SJCRH30 (cell line): ENCODE results near the gene MT1G. TPM values are rescaled to one million over a fixed set of nuclear protein-coding genes. Genes with fewer than 3 reads are reported as not detected.
"Not testable (repeated sequence)": the region's sequence is repeated elsewhere in the genome, so short reads cannot be mapped to it uniquely, and the experiment has no call there.

ENCODE experiments used
- DNase-seq, 2 experiments: peaks; one replicate each; pipeline ENCODE4 v3.0.0-alpha.2; 2015 to 2020
- H3K27ac ChIP-seq: fragments of 250-450 bp; sonication (Bioruptor Pico); 2 replicates; pipeline ENCODE4 v1.5.1; 2020; ENCODE audit warnings: mild to moderate bottlenecking, moderate library complexity
- H3K27me3 ChIP-seq: fragments of 250-450 bp; sonication (Bioruptor Pico); 2 replicates; pipeline ENCODE4 v1.5.1; 2020; ENCODE audit warnings: mild to moderate bottlenecking, moderate library complexity
- H3K36me3 ChIP-seq: fragments of 250-450 bp; sonication (Bioruptor Pico); 2 replicates; pipeline ENCODE4 v1.5.1; 2020; ENCODE audit warnings: mild to moderate bottlenecking, moderate library complexity
- H3K4me1 ChIP-seq: fragments of 250-450 bp; sonication (Bioruptor Pico); 2 replicates; pipeline ENCODE4 v1.5.1; 2020; ENCODE audit warnings: mild to moderate bottlenecking, moderate library complexity
- H3K4me3 ChIP-seq: fragments of 250-450 bp; sonication (Bioruptor Pico); 2 replicates; pipeline ENCODE4 v1.5.1; 2020; ENCODE audit warnings: mild to moderate bottlenecking, moderate library complexity
- H3K9me3 ChIP-seq: fragments of 250-450 bp; sonication (Bioruptor Pico); replicated peaks from 2 replicates; pipeline ENCODE4 v1.5.1; 2020; ENCODE audit warnings: mild to moderate bottlenecking, moderate library complexity
- total RNA-seq: library from RNA; depleted of rRNA; stranded (reverse); fragments of >200 nt; shearing (Covaris generic); gene quantifications from 2 replicates; pipeline ENCODE4 v1.2.3, GENCODE V29; 2014; rRNA removed

MT1G gene
- total RNA-seq, 1 experiment from 2014 or later, result not detected

DNA sequence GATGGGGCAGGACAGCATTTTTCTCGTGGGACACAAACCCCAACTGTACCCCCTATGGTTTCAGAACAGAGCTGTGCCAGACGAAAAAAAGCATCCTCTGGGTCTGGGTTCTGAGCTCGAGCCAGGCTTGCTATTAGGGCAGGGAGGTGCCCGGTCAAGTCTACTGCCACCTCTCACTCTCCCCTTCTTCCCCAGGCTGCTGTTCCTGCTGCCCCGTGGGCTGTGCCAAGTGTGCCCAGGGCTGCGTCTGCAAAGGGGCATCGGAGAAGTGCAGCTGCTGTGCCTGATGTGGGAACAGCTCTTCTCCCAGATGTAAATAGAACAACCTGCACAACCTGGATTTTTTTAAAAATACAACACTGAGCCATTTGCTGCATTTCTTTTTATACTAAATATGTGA lies 41.2 kb downstream of the MT1G start:
- 0 out of 2 replicates have a peak, but pooled peaks cover 2% of the 10 kb centered on the region for H3K4me1 ChIP-seq
- no peaks in the 10 kb centered on the region for H3K36me3 ChIP-seq
- DNase-seq, result no peak
- no peak overlapping the region for H3K27ac ChIP-seq
- H3K9me3 ChIP-seq, result no peaks in the 10 kb centered on the region
- no peak overlapping the region for H3K4me3 ChIP-seq
- no peaks in the 10 kb centered on the region for H3K27me3 ChIP-seq

DNA sequence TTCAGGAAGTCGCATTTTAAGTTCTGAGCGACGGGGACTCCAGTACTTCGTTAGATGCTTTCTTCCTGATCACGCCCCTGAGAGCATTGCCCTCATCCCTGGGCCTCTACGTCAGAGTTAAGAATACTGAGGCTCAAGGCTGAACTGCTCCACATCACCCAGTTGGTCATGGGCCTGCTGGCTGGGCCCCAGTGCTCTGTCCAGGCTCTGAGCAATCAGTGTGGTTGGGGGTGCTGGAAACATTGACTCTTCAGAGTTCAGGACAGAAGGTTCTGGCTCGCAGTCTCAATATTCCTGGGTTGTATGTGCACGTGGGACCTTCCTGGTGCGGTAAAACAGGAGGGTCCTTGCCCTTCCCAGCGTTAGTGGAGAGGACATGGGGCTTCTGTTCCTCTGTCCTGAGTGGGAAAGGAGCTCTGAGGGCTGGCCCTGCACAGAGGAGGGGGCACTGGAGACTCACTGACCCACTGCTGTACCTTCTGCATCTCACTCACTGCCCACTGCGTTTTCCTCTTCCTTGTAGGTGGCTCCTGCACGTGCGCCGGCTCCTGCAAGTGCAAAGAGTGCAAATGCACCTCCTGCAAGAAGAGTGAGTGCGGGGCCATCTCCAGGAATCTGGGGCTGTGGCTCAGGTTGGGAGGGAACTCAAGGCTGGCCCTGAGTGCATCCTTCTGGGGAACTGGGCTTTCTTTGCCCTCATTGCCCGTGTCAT lies 41.8 kb downstream of the MT1G start:
- DNase-seq, result no peak
- Histone ChIP-seq H3K27ac (no peak overlapping the region), H3K9me3 (no peaks in the 10 kb centered on the region), H3K4me1 (0 out of 2 replicates have a peak, but pooled peaks cover 2% of the 10 kb centered on the region), H3K27me3 (no peaks in the 10 kb centered on the region), H3K36me3 (no peaks in the 10 kb centered on the region), H3K4me3 (no peak overlapping the region)

DNA sequence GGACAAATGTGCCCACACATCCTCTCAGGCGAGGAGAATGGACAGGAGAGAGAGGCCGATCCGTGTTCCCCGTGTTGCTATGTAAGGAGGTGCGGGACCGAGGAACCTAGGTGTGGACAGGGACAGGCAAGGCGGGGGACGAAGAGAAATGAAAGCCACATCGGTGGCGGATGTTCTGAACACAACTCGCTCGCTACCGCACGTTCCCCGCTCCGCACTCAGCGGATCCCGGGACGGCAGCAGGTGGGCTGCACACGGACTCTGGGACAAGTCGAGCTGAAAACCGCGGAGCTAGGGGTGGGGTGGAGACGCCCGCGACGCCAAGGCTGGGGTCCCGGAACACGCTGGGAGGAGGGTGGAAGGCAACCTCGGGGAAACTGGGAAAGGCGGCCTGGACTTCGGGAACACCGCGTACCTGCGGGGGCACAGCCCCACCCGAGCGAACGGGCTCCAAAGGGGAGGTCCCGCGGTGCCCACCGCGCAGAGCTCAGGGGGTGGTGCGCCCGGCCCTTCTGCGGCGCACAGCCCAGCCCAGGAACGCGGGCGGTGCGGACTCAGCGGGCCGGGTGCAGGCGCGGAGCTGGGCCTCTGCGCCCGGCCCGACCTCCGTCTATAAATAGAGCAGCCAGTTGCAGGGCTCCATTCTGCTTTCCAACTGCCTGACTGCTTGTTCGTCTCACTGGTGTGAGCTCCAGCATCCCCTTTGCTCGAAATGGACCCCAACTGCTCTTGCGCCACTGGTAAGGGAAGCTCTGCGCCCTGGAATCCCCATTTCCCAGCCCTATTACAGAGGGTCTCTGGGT lies 42.5 kb downstream of the MT1G start, which contains the start of gene MT1E:
Gene MT1E (plus strand): TSS at position 642 of the 803 bp plus-strand sequence. CDS start 71 bp downstream, at position 713.
- Histone ChIP-seq H3K27ac (no peak within 1 kb of the TSS), H3K9me3 (no peaks in the 10 kb centered on the region), H3K27me3 (no peaks in the 10 kb centered on the region), H3K4me1 (0 out of 2 replicates have a peak, but pooled peaks cover 2% of the 10 kb centered on the region), H3K36me3 (no peaks in the 10 kb centered on the region), H3K4me3 (no peak within 1 kb of the TSS)
- no peak for DNase-seq

- Histone ChIP-seq H3K27ac (no peak overlapping the region), H3K4me3 (no peak overlapping the region), H3K27me3 (peaks cover 11% of the 10 kb centered on the region), H3K9me3 (no peaks in the 10 kb centered on the region), H3K36me3 (no peaks in the 10 kb centered on the region), H3K4me1 (0 out of 2 replicates have a peak, but pooled peaks cover 2% of the 10 kb centered on the region)
- DNase-seq, result no peak
These were observed 44.2 kb downstream of the MT1G start for GRCh38 chr16:56623637-56624036.

- not testable (repeated sequence) for H3K36me3 ChIP-seq, H3K4me1 ChIP-seq, H3K27ac ChIP-seq, DNase-seq, H3K4me3 ChIP-seq, H3K9me3 ChIP-seq
- peaks cover 15% of the 10 kb centered on the region for H3K27me3 ChIP-seq
These were observed 44.7 kb downstream of the MT1G start for GRCh38 chr16:56623184-56623583.

- H3K4me3 ChIP-seq, H3K36me3 ChIP-seq, H3K4me1 ChIP-seq, H3K9me3 ChIP-seq, DNase-seq, H3K27ac ChIP-seq: not testable (repeated sequence)
- peaks cover 15% of the 10 kb centered on the region for H3K27me3 ChIP-seq
These were observed 46.0 kb downstream of the MT1G start for GRCh38 chr16:56621665-56622445.

- Histone ChIP-seq H3K36me3 (no peaks in the 10 kb centered on the region), H3K4me3 (no peak overlapping the region), H3K27ac (no peak overlapping the region), H3K9me3 (no peaks in the 10 kb centered on the region), H3K4me1 (no peaks in the 10 kb centered on the region), H3K27me3 (peaks cover 15% of the 10 kb centered on the region)
- DNase-seq, result no peak
These were observed 47.4 kb downstream of the MT1G start for GRCh38 chr16:56620339-56620897.

DNA sequence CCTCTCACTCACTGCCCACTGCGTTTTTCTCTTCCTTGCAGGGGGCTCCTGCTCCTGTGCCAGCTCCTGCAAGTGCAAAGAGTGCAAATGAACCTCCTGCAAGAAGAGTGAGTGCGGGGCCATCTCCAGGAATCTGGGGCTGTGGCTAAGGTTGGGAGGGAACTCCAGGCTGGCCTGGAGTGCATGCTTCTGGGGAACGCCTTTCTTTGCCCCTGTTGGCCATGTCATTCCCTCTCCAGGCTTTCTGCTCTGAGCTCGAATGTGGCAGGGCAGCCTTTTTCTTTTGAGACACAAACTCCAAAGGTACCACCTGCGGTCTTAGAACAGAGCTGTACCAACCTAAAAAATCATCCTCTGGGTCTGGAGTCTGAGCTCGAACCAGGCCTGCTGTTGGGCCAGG lies 49.7 kb downstream of the MT1G start:
- no peak for DNase-seq
- Histone ChIP-seq H3K9me3 (no peaks in the 10 kb centered on the region), H3K4me3 (no peak overlapping the region), H3K4me1 (no peaks in the 10 kb centered on the region), H3K27me3 (peaks cover 15% of the 10 kb centered on the region), H3K27ac (no peak overlapping the region), H3K36me3 (no peaks in the 10 kb centered on the region)

- Histone ChIP-seq H3K4me3 (no peak overlapping the region), H3K27ac (no peak overlapping the region), H3K27me3 (peaks cover 15% of the 10 kb centered on the region), H3K4me1 (no peaks in the 10 kb centered on the region), H3K9me3 (no peaks in the 10 kb centered on the region), H3K36me3 (no peaks in the 10 kb centered on the region)
- no peak for DNase-seq
These were observed 50.4 kb downstream of the MT1G start for GRCh38 chr16:56617212-56618085.

Other genes with a start within 250 kb of the MT1G start
- gene AMFR, start 242.5 kb downstream of the MT1G start, total RNA-seq, result 140 TPM in 2 replicates
- 243 and 262 TPM in 2 replicates for gene NUDT21, start 216.7 kb downstream of the MT1G start, total RNA-seq
- 150 and 179 TPM in 2 replicates for gene OGFOD1, start 216.5 kb downstream of the MT1G start, total RNA-seq
- 10.9 and 11.7 TPM in 2 replicates for gene BBS2, start 148.0 kb downstream of the MT1G start, total RNA-seq
- gene MT4, start 103.0 kb downstream of the MT1G start, total RNA-seq, result not detected in 2 replicates
- gene MT3, start 78.5 kb downstream of the MT1G start, total RNA-seq, result not detected in 2 replicates
- gene MT2A, start 59.5 kb downstream of the MT1G start, total RNA-seq, result 144 and 163 TPM in 2 replicates
- not detected in 2 replicates for gene MT1E, start 42.3 kb downstream of the MT1G start, total RNA-seq
- gene MT1M, start 35.4 kb downstream of the MT1G start, total RNA-seq, result not detected in 2 replicates
- not detected in 2 replicates for gene MT1A, start 29.4 kb downstream of the MT1G start, total RNA-seq
- gene MT1B, start 16.2 kb downstream of the MT1G start, total RNA-seq, result not detected in 2 replicates
- gene MT1F, start 10.1 kb downstream of the MT1G start, total RNA-seq, result not detected in 2 replicates
- not detected in 2 replicates for gene MT1H, start 1.7 kb upstream of the MT1G start, total RNA-seq
- 95.4 and 97.1 TPM in 2 replicates for gene MT1X, start 14.4 kb upstream of the MT1G start, total RNA-seq
- gene NUP93, start 62.1 kb upstream of the MT1G start, total RNA-seq, result 194 and 201 TPM in 2 replicates
- not detected in 2 replicates for gene SLC12A3, start 197.1 kb upstream of the MT1G start, total RNA-seq